Glutamatergic neuron (in vitro differentiated cells): ENCODE measurements around the gene WFDC8. TPM values are rescaled to one million over a fixed set of nuclear protein-coding genes. Genes with fewer than 3 reads are reported as not detected.
"Not testable (repeated sequence)": the region's sequence is repeated elsewhere in the genome, so short reads cannot be mapped to it uniquely, and the experiment has no call there.

Source experiments
- DNase-seq: peaks from one replicate; pipeline ENCODE4 v3.0.0; 2022
- H3K27ac Mint-ChIP-seq: one replicate; pipeline ENCODE4 v1.8.0; 2020; ENCODE audit warnings: mild to moderate bottlenecking, mixed read lengths, inconsistent platforms; ENCODE audit not compliant: unreplicated experiment
- H3K27me3 Mint-ChIP-seq: one replicate; pipeline ENCODE4 v1.8.0; 2020; ENCODE audit warnings: mild to moderate bottlenecking, moderate library complexity, mixed read lengths, inconsistent platforms; ENCODE audit not compliant: unreplicated experiment
- H3K36me3 Mint-ChIP-seq: one replicate; pipeline ENCODE4 v1.8.0; 2020; ENCODE audit warnings: mild to moderate bottlenecking, mixed read lengths, inconsistent platforms; ENCODE audit not compliant: unreplicated experiment
- H3K4me1 Mint-ChIP-seq: one replicate; pipeline ENCODE4 v1.8.0; 2020; ENCODE audit warnings: mild to moderate bottlenecking, low read depth, mixed read lengths, inconsistent platforms; ENCODE audit not compliant: unreplicated experiment
- H3K4me3 Mint-ChIP-seq: one replicate; pipeline ENCODE4 v1.8.0; 2020; ENCODE audit warnings: mild to moderate bottlenecking, mixed read lengths, inconsistent platforms; ENCODE audit not compliant: unreplicated experiment
- H3K9me3 Mint-ChIP-seq: one replicate; pipeline ENCODE4 v1.8.0; 2020; ENCODE audit warnings: mild to moderate bottlenecking, moderate library complexity, mixed read lengths, inconsistent platforms; ENCODE audit not compliant: unreplicated experiment
- CTCF ChIP-seq: fragments of 200-600 bp; sonication (generic); IDR thresholded peaks from one replicate; pipeline ENCODE4 v1.5.0; 2021; ENCODE audit not compliant: partially characterized antibody, unreplicated experiment
- total RNA-seq: library from RNA; stranded (reverse); fragmentation: NEBNext Ultra II Directional; extraction: Animal tissue kit (Norgen Biotek cat#: 25700); gene quantifications from one replicate; pipeline ENCODE4 v1.2.1, GENCODE V29; 2021; ENCODE audit not compliant: unreplicated experiment

WFDC8 gene
- total RNA-seq, 1 donor from 2014 or later: not detected

- TF ChIP-seq CTCF: no peak
- Mint-ChIP-seq H3K27ac (no peak overlapping the region), H3K4me3 (no peak overlapping the region), H3K4me1 (no peaks in the 10 kb centered on the region), H3K27me3 (no peaks in the 10 kb centered on the region), H3K36me3 (no peaks in the 10 kb centered on the region), H3K9me3 (peaks cover 2% of the 10 kb centered on the region)
- DNase-seq: no peak
Observed at GRCh38 chr20:45578231-45578630, 853 bp downstream of the WFDC8 start.

- no peak for TF ChIP-seq CTCF
- Mint-ChIP-seq H3K4me3 (no peak overlapping the region), H3K9me3 (peaks cover 2% of the 10 kb centered on the region), H3K4me1 (no peaks in the 10 kb centered on the region), H3K27ac (no peak overlapping the region), H3K36me3 (no peaks in the 10 kb centered on the region), H3K27me3 (no peaks in the 10 kb centered on the region)
- DNase-seq: no peak
Observed at GRCh38 chr20:45576995-45577394, 2.1 kb downstream of the WFDC8 start.

- Mint-ChIP-seq H3K4me3 (no peak overlapping the region), H3K27me3 (no peaks in the 10 kb centered on the region), H3K36me3 (no peaks in the 10 kb centered on the region), H3K27ac (no peak overlapping the region), H3K9me3 (peaks cover 2% of the 10 kb centered on the region), H3K4me1 (no peaks in the 10 kb centered on the region)
- DNase-seq: no peak
- no peak for TF ChIP-seq CTCF
Observed at GRCh38 chr20:45575931-45576330, 3.2 kb downstream of the WFDC8 start.

- H3K9me3 Mint-ChIP-seq, H3K27ac Mint-ChIP-seq, H3K36me3 Mint-ChIP-seq, H3K4me3 Mint-ChIP-seq, H3K27me3 Mint-ChIP-seq, H3K4me1 Mint-ChIP-seq, DNase-seq: not testable (repeated sequence)
Observed at GRCh38 chr20:45569650-45570049, 9.4 kb downstream of the WFDC8 start.

- H3K27ac Mint-ChIP-seq: no peak overlapping the region
- no peak for DNase-seq
- TF ChIP-seq CTCF: no peak
- peaks cover 3% of the 10 kb centered on the region for H3K27me3 Mint-ChIP-seq
- peaks cover 2% of the 10 kb centered on the region for H3K9me3 Mint-ChIP-seq
- no peaks in the 10 kb centered on the region for H3K4me1 Mint-ChIP-seq
- H3K36me3 Mint-ChIP-seq: no peaks in the 10 kb centered on the region
- H3K4me3 Mint-ChIP-seq: no peak overlapping the region
Observed at GRCh38 chr20:45564760-45565276, 14.3 kb downstream of the WFDC8 start.

GRCh38 chr20:45555198-45555597 lies 23.9 kb downstream of the WFDC8 start:
- no peaks in the 10 kb centered on the region for H3K4me1 Mint-ChIP-seq
- no peak for TF ChIP-seq CTCF
- no peak overlapping the region for H3K27ac Mint-ChIP-seq
- DNase-seq: no peak
- H3K36me3 Mint-ChIP-seq: no peaks in the 10 kb centered on the region
- no peaks in the 10 kb centered on the region for H3K27me3 Mint-ChIP-seq
- no peaks in the 10 kb centered on the region for H3K9me3 Mint-ChIP-seq
- H3K4me3 Mint-ChIP-seq: no peak overlapping the region
